Measurements from ENCODE around the gene MYH11.
A peak's percentile ranks its signal among the peaks of the same experiment; 100 is the strongest.
"Not testable (repeated sequence)": the region's sequence is repeated elsewhere in the genome, so short reads cannot be mapped to it uniquely, and the experiment has no call there.

MYH11 gene

DNA sequence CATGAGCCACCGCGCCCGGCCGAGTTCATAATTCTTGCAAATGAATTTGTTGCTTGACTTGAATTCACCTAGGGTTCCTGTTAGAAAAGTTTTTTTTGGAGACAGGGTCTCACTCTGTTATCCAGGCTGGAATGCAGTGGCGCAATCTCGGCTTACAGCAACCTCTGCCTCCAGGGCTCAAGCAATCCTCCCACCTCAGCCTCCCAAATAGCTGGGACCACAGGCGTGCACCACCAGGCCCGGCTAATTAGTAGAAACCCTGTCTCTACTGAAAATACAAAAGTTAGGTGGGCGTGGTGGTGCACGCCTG is 99.8 kb downstream of the MYH11 start:
- no peak for FAIRE-seq
- no peak for DNase-seq (ENCODE audit: low spot score)

DNA sequence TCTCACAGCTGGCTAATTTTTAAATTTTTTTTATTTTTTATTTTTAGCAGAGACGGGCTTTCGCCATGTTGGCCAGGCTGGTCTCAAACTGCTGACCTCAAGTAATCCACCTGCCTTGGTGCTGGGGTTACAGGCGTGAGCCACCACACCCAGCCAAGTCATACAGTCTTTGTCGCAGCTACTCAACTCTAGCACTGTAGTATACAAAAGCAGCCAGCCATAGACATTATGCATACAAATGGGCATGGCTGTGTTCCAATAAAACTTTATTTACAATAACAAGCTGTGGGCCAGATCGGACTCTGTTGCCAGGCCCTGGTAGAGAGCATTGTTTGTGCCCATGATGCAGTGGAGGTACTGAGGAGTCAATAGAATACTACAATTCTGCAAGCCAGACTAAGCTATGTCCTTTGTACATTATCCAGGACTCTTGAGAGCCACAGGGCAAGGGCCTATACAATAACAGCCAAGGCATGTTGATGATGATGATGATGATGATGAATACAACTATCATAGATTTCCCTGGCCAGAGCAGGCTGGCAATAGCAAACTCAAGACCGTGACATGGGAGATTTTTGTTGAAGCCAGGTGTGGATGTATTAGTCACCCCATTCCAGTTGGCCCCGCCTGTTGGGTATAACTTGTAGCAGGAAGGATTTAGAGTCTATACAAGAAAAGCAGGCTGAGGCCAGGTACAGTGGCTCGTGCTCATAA is 101.8 kb downstream of the MYH11 start:
- DNase-seq (ENCODE audit: low spot score) = no peak

DNA sequence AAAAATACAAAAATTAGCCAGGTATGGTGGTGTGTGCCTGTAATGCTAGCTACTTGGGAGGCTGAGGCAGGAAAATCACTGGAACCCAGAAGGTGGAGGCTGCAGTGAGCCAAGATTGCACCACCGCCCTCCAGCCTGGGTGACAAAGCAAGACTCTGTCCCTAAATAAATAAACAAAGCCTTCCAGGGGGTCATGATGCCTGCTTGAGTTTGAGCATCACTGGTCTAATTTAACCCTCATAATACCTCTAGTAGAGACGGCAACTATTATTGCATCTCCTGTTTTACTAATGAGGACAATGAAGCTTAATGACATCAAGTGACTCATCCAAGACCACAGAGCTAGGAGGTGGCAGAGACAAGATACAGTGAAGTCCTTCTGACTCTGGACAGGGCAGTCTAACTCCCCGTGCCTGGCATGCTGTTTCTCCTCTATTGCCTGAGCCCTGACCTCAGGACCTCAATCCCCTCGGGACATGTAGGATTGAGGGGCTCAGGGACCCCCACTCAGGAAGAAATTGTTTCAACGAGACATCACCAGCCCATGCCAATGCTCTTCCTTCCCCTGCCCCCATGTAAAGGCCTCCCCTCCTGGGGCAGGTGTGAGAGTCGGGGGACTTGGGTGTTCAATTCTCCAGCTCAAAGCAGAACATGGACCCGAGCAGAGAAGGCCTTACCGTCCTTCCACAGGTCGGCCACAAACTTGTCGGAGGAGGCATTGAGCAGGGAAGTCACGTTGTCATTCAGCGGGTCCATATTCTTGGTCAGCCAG is 103.9 kb downstream of the MYH11 start:
- FAIRE-seq (no peak), DNase-seq (ENCODE audit: low spot score) (no peak)

More for the DNA sequence above, 101.8 kb downstream of the MYH11 start:
- no peak for FAIRE-seq

DNA sequence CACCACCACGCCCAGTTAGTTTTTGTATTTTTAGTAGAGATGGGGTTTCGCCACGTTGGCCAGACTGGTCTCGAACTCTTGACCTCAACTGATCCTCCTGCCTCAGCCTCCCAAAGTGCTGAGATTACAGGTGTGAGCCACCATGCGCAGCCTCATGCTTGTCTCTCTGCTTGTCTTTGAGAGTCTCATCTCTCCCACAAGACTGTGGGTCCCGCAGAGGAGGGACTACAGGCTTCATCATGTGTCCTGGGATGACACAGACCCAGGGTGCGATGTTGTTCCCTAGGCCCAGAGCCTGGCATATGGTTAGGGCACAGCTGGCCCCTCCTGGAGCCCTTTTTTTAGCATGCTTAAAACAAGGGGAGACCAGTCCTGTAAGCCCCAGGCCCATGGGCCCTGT is 104.9 kb downstream of the MYH11 start:
- no peak for DNase-seq (ENCODE audit: low spot score)
- no peak for FAIRE-seq

- DNase-seq (ENCODE audit: low spot score) = no peak
- FAIRE-seq = no peak
Measured at GRCh38 chr16:15749985-15750384, 106.8 kb downstream of the MYH11 start.

DNA sequence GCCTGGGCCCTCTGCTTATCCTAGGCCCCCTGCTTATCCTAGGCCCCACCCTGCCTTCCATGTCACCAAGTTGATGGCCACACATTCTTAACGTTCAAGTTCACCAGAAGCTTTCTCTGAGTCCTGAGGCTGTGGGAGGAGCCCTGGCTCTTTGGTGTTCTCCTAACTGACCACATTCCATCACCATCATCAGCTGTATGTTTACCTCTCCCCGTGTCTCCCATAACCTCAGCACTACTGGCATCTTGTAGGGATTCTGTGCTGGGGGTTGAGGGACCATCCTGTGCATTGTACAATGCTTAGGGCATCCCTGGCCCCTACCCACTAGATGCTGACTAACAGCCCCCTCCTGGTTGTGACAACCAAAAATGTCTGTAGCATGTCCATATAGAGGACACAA is 107.5 kb downstream of the MYH11 start:
- no peak for FAIRE-seq
- no peak for DNase-seq (ENCODE audit: low spot score)

GRCh38 chr16:15748654-15749053 is 108.2 kb downstream of the MYH11 start:
- DNase-seq (ENCODE audit: low spot score) (no peak), FAIRE-seq (no peak)

DNA sequence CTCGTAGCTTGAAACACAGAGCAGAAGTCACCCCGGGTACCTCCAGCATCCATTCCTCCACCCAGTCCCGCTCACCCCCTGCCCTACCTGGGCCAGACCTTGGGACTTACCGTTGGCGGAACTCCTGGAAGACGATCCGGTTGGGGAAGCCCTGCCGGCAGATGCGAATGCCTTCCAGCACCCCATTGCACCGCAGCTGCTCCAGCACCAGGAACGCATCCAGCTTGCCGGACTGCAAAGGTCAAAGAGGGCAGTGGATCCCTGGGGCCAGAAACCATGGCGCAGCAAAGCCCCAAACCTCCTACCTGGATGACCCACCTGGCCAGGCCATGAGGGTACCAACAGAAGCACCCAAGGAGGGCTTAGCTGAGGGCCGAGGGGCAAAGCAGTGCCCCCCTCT is 108.9 kb downstream of the MYH11 start:
- DNase-seq (ENCODE audit: low spot score) = no peak
- no peak for FAIRE-seq

DNA sequence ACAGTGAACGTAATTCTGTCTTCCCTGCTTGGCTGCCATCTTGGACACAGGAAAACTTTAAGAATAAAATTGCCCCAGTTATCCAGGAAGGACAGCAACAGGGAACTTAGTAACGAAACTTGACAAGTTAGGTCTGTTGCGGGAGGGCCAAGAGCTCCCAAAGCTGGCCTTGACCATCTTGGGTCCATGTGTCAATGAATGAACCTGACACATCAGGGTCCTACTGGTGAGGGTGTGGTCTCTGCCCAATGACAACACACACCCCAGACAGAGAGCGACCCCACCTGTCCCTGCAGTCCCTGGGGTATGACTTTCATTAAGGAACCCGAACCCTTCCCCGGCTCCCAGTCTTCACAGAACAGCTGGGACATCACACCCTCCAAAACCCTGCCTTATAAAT is 110.5 kb downstream of the MYH11 start:
- no peak for DNase-seq (ENCODE audit: low spot score)
- FAIRE-seq = no peak

DNA sequence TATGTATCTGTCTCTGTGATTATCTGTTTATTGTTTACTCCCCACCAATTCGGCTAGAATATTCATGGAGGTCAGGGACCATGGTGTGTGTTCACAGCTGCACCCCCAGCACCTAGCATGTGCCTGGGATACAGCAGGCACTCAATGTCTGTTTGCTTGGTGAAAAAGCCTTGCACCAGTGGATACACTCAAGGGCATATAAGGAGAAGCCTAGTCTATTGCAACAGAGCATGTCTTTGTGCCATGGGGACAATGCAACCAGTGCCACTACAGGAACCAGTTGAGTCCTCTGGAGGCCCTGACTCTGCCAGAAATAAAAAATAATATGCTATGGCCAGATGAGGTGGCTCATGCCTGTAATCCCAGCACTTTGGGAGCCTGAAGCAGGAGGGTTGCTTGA is 113.2 kb downstream of the MYH11 start:
- DNase-seq (ENCODE audit: low spot score) (no peak), FAIRE-seq (no peak)

DNA sequence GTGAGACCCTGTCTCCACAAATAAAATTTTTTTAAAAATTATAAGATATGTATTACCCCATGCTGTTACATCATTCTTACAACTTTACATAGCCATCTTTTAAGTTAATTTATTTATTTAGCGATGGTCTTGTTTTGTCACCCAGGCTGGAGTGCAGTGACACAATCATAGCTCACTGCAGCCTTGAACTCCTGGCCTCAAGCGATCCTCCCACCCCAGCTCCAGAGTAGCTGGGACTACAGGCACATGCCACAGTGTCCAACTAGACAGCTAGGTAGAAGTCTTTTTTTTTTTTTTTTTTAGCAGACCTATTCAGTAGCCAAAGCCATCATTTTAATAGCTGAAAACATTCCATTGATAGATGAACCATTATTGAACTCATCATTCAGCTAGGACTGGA is 114.1 kb downstream of the MYH11 start:
- DNase-seq (ENCODE audit: low spot score) = no peak
- no peak for FAIRE-seq

DNA sequence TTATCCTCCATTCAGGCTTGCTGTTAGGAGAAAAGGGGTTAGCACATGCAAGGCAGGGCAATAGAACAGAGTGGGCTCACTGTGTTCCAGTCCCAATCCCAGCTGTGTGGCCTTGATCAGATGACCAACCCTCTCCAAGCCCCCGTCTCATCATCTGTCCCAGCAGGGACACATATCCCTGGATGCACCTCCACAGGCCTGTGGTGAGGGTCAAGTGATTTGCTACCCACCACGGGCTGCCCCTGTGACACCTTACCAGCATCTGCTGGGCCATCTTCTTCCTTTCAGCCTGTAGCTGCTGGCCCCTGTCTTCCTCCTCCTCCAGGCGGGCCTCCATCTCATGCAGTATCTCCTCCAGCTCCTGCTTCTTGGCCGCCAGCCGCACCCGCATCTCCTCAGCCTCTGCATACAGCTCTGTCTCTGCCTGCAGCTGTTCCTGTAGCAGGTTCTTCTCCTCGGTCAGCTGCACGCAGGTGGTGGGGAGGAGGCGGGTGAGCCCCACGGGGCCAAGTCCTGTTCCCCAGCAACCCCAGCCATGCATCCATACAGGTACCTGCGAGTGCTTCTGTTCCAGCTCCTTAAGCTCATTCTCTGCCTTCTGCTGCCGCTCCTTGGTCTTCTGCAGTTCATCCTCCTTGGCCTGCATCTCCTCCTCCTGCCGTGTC is 115.5 kb downstream of the MYH11 start:
- FAIRE-seq (no peak), DNase-seq (ENCODE audit: low spot score) (no peak)

DNA sequence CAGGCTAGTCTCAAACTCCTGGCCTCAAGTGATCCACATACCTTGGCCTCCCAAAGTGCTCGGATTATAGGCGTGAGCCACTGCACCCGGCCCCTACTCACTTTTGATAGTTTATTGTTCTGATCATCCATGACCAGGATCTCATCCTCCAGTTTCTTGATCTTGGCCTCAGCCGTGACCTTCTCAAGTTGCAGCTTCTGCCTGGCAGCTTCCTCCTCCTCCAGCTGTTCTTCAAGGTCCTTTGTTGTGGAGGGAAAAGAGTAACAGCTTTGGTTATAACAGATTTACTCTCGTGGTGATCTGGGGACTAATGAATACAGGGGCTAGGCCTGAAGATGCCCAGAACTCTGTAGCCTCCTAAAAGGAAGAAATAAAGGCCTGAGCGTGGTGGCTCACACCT is 116.9 kb downstream of the MYH11 start:
- FAIRE-seq = no peak
- DNase-seq (ENCODE audit: low spot score) = no peak

- DNase-seq (ENCODE audit: low spot score) (no peak), FAIRE-seq (no peak)
Measured at GRCh38 chr16:15739464-15739863, 117.4 kb downstream of the MYH11 start.

DNA sequence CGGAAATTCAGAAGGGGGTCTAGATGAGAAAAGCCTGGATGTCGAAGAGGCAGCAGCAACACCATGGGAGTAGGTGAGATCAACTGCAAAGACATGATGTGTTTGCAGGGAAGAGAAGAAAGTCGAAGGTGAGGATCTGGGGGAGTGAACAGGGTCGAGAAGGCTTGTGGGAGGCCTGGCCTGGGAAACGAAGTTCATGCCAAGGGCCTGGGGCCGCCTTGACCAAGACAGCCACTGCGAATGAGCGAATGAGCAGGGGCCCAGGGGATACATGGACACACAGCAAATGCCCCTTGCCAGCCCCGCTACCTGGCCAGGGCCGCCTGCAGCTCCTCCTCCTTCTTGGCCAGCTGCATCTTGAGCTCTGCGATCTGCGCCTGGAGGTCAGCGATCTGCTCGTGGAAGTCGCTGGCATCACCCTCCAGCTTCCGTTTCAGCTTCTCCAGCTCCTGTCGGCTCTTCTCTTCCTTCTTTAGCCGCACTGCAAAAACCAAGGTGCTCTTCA is 119.6 kb downstream of the MYH11 start:
- DNase-seq (ENCODE audit: low spot score) (no peak), FAIRE-seq (no peak)

DNA sequence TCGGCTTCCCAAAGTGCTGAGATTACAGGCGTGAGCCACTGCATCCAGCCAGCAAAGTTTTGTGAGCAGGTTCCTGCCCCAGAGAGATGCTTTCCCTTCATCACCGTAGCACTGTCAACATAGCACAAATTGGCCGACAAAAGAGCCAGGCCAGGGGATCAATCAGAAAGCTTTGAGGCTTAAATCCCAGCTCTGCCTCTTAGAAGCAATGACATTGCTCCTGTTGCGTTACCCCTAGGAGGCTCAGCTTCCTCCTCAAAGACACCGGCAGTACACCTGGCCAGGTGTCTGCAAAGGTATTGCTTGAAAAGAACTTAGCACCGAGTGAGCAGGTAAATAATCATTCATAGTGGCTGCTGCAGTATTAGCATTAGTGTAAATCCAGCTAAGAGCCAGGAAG is 120.3 kb downstream of the MYH11 start:
- DNase-seq (ENCODE audit: low spot score) (no peak), FAIRE-seq (no peak)

DNA sequence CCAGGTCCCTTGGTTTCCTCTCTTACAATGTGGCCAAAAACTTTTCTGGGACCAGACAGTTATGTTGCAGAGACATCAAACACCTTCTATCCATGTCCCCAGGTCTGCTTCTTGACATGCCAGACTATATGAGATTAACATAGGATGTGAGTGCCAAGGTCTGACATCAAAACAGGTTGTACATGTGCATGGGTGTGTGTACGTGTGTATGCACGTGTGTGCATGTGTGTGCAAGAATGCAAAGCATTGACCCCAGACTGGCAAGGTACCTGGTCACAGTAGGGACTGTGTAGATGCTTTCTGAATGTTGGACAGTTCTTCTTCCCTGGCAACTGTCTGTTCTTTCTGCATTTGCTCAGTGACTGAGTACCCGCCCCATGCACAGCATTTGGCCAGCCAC is 121.2 kb downstream of the MYH11 start:
- peak; percentile 42 for FAIRE-seq

GRCh38 chr16:15732416-15732815 is 124.4 kb downstream of the MYH11 start:
- DNase-seq (ENCODE audit: low spot score) = no peak
- FAIRE-seq = no peak

More for the DNA sequence above, 121.2 kb downstream of the MYH11 start:
- no peak for DNase-seq (ENCODE audit: low spot score)

DNA sequence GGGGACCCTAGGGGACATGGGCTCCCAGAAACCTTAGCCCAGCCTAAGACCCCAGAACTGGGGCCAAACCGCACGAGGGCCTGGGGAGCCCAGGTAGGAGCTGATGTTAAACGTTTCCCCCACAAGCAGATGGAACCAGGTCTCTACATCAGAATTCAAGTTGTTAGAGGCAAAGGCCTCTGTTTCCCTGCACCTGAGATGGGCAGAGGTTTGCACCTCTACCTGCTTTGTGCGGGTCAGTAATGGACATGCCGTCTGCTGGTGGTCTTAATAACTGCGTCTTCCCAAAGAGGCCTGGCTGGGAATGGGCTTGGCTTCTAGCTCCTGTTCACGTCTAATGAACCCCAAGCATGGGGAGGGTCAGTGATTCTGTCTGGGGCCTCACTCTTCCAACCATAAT is 127.7 kb downstream of the MYH11 start:
- FAIRE-seq (no peak), DNase-seq (ENCODE audit: low spot score) (no peak)

DNA sequence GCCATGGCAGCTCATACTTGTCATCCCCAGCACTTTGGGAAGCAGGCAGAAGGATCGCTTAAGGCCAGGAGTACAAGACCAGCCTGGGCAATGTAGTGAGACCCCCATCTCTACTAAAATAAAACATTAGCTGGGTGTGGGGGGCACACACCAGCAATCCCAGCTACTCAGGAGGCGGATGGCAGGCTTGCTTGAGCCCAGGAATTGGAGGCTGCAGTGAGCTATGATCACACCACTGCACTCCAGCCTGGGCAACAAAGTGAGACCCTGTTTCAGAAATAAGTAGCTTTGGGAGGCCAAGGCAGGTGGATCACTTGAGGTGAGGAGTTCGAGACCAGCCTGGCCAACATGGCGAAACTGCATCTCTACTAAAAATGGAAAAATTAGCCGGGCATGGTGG is 129.1 kb downstream of the MYH11 start:
- DNase-seq (ENCODE audit: low spot score); FAIRE-seq: not testable (repeated sequence)

GRCh38 chr16:15726715-15727114 is 130.1 kb downstream of the MYH11 start:
- no peak for FAIRE-seq
- DNase-seq (ENCODE audit: low spot score) = no peak

DNA sequence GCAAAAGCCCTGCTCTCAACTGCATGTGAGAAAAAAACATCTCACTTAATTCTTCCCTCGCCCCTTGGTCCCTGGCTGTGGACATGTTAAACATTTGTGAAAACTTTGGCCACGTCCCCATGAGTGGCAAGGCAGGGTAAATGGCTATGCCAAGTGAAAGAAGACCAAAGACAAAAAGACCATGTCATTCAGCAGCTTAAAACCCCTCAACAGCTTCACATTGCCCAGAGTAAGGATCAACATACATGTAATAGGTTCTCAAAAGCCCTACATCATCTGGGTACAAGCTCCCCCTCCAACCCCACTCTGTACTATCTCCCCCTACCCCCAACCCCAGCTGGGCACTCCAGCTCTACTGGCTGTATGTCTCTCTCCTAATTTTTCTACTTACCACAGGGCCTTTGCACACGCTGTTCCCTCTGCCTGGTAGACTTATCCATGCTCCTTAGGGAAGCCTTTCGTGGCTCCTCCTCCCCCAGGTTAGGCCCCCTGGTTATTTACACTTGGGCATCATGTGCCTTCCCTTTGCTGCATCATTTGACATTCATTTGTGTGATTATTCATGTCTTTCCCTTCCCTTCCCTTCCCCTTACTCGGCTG is 131.1 kb downstream of the MYH11 start:
- FAIRE-seq (no peak), DNase-seq (ENCODE audit: low spot score) (no peak)

Data from urothelium cell line (cell line).